Measurements from ENCODE around the gene PIGU. TPM values are rescaled to one million over a fixed set of nuclear protein-coding genes. Genes with fewer than 3 reads are reported as not detected.
A peak's percentile ranks its signal among the peaks of the same experiment; 100 is the strongest.

Gene PIGU
- total and polyA plus RNA-seq, 2 donors (not counting 3 experiments of a cell fraction or from before 2014, with no cell fraction given), result 20.3 to 81.8 TPM

- FAIRE-seq (no peak), DNase-seq (ENCODE audit: low read depth, low spot score) (no peak)
- Histone ChIP-seq H3K4me1 (ENCODE audit: control insufficient read depth, extremely low read depth, insufficient read depth, low read length) (peaks cover 14% of the 10 kb centered on the region), H3K36me3 (ENCODE audit: control insufficient read depth in 2 of 2, extremely low read depth in 1 of 2, insufficient read depth in 2 of 2, low read length in 2 of 2) (peaks cover 0 to 5% of the 10 kb centered on the region in 2 experiments), H3K27me3 (ENCODE audit: control insufficient read depth in 2 of 2, insufficient read depth in 2 of 2, low read length in 2 of 2) (no peaks in the 10 kb centered on the region), H2AFZ (ENCODE audit: low read depth, low read length) (peak overlapping the region; percentile 27), H3K4me3 (replicated peaks in 1 of 3; ENCODE audit: insufficient read depth in 1 of 3, low read depth in 1 of 3, low read length in 3 of 3) (no peak overlapping the region), H4K20me1 (replicated peaks; ENCODE audit: control insufficient read depth, extremely low read depth, insufficient read depth, low read length) (no peaks in the 10 kb centered on the region), H3K79me2 (ENCODE audit: control insufficient read depth, insufficient read depth, low read length) (no peaks in the 10 kb centered on the region), H3K27ac (ENCODE audit: insufficient read depth, low read depth, low read length) (peak overlapping the region; percentile 51), H3K4me2 (ENCODE audit: insufficient read depth, low read length) (no peak overlapping the region), H3K9ac (replicated peaks; ENCODE audit: extremely low read depth, insufficient read depth, low read length) (peak overlapping the region; percentile 3), H3K9me3 (replicated peaks; ENCODE audit: control insufficient read depth, insufficient read depth, low read length) (no peaks in the 10 kb centered on the region), H3K9me1 (replicated peaks; ENCODE audit: control insufficient read depth, extremely low read depth, insufficient read depth, low read length) (no peaks in the 10 kb centered on the region)
- POLR2A ChIA-PET, result interaction anchor here (0.6 kb wide), 1 partner anchor 122 kb away, joined by 7 read pairs; the partner anchor contains the start of gene TP53INP2
- CTCF ChIA-PET, result interaction anchor here (1.1 to 3.4 kb wide), 3 partner anchors 126 to 188 kb away, joined by 4 to 15 read pairs (median 4); no protein-coding TSS in a partner anchor
- dilution Hi-C loops (cut with MboI; ENCODE audit: extremely low pct_ligation_motif_present, low sequenced_read_pairs), result no loop called here
- no TSS peak for BruUV-seq (replicated peaks)
- TF ChIP-seq POLR2A (IDR thresholded peaks at IDR 0.05; ENCODE audit: low read depth, low read length) (no peak), GATA2 (IDR thresholded peaks at IDR 0.05; ENCODE audit: insufficient read depth, insufficient read length, low read depth, low read length) (no peak), FOS (IDR thresholded peaks at IDR 0.05; ENCODE audit: borderline replicate concordance, insufficient read depth, low read length) (no peak), MAX (IDR thresholded peaks at IDR 0.05; ENCODE audit: insufficient read depth, insufficient read length) (no peak), CTCF (IDR thresholded peaks at IDR 0.05; ENCODE audit: extremely low read depth in 1 of 2, insufficient read depth in 1 of 2, low read depth in 1 of 2, low read length in 2 of 2) (no peak), MYC (IDR thresholded peaks at IDR 0.05; ENCODE audit: low read depth, low read length) (no peak), POLR2AphosphoS5 (IDR thresholded peaks at IDR 0.05; ENCODE audit: insufficient read depth, low read depth, low read length) (no peak), EZH2 (IDR thresholded peaks at IDR 0.05; ENCODE audit: borderline replicate concordance, low read depth, low read length, severe bottlenecking) (no peak), JUN (IDR thresholded peaks at IDR 0.05; ENCODE audit: borderline replicate concordance, insufficient read depth, insufficient read length, low read depth) (no peak)
- intact Hi-C loops (cut with micrococcal nuclease), result no loop called here
These were observed 94.7 kb downstream of the PIGU start for GRCh38 chr20:34582221-34582620.

Measured in endothelial cell of umbilical vein (primary cell).